Activated naive CD4-positive, alpha-beta T cell (primary cell): ENCODE data around the gene HPS4.
"Not testable (repeated sequence)": the region's sequence is repeated elsewhere in the genome, so short reads cannot be mapped to it uniquely, and the experiment has no call there.

Experiments used
- DNase-seq, 4 experiments: peaks; one replicate each; lab custom pipeline; 2025; lab: John Stamatoyannopoulos, UW

The HPS4 gene

GRCh38 chr22:26442086-26442756 is 41.4 kb downstream of the HPS4 start:
- DNase-seq = no peak

DNA sequence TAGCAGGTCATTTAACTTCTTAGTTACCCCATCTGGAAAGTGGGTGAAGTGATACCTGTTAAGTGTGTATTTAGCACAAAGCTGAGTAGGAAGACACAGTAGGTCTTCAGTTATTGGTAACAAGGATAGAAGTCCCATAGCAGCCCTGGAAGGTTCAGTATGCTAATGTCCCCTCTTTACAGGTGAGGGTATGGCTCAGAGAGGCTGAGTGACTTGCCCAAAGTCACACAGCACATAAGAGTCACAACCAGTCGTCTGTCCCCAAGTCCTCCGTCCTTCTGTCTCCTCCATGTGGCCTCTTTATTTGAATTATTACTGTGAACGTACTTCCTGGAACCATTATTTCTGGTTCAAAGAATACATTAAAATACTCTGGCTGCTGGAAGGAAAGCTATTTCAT is 44.0 kb downstream of the HPS4 start:
- no peak for DNase-seq

DNA sequence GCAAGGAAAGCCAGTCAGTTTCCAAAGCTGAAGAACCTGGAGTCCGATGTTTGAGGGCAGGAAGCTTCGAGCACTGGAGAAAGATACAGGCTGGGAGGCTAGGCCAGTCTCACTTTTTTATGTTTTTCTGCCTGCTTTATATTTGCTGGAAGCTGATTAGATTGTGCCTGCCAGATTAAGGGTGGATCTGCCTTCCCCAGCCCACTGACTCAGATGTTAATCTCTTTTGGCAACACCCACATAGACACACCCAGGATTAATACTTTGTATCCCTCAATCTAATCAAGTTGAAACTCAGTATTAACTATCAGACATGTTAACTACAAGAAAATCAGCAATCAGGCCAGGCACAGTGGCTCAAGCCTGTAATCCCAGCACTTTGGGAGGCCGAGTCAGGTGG is 44.8 kb downstream of the HPS4 start:
- not testable (repeated sequence) for DNase-seq

GRCh38 chr22:26437694-26438392 is 45.7 kb downstream of the HPS4 start:
- no peak for DNase-seq

DNA sequence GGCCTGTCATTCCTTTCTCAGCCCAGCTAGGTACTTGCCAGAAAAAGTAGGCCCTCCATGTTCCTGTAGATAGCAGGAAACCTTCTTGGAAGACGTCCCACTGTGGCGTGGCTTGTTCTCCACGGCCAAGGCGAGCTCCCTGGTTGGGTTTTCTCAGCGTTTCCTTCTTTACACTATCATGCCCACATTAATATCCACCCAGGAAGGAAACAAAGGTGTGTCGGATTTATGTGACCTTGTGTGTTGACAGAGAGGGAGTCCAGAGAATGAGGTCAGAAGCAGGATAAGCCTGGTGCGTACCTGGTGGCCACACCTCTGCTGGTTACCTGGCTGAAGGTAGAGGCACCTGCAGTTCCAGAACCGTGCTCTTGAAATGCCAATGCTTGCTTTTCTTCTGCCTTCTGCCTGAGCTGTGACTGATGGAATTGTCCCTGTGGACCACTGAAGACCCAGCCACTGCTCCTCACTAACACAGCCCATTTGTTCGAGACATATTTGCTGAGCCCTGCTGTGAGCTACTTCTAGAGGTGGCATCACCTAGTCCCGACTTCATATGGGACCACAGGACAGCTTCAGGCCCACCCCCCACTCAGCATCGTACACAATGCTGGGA is 46.6 kb downstream of the HPS4 start:
- no peak for DNase-seq

- no peak for DNase-seq
Measured at GRCh38 chr22:26435327-26436093, 48.1 kb downstream of the HPS4 start.

- no peak for DNase-seq
Measured at GRCh38 chr22:26433805-26434204, 49.8 kb downstream of the HPS4 start.

- DNase-seq = no peak
Measured at GRCh38 chr22:26432619-26433311, 50.8 kb downstream of the HPS4 start.

- no peak for DNase-seq
Measured at GRCh38 chr22:26431261-26431995, 52.2 kb downstream of the HPS4 start.

- DNase-seq = no peak
Measured at GRCh38 chr22:26430600-26430999, 53.0 kb downstream of the HPS4 start.

DNA sequence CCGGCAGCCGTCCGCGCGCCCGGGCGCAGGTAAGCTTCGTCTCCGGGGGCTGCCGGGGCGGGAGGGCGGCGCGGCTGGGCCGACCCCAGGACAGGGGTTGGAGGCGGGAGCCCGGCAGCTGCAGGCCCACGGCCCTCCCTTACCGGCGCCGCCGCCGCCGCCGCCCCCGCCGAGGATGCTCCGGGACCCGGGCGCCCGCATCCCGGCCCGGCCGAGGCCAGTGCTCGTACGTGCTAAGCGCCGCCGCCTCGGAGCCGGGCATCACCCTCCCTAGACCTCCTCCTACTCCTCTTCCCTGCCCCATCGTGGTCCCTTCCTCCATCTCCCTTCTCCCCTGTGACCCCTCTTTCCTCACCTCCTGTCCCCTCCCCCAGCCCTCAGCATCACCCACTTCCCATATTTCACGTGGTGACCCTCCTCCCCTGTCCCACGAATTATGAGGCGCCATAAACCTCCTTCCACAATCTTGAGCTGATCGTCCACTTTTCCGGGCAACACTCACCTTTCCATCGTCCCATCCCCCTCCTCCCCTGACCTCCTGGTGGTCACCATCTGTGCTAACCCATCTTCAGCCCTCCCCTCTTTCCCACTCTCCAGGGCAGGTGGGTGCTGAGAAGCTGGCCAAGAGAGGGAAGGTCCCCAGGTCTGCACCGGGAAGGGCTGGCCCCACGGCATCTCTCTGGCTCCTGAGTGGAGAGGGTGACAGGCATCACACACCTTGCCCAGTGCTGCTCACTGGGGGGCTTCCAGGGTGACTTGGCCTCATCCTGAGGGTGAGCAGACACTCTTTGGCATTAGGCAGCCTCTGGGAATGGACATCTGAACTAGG is 53.9 kb downstream of the HPS4 start:
- no peak for DNase-seq

GRCh38 chr22:26428515-26429457 is 54.8 kb downstream of the HPS4 start, which contains the start of gene ASPHD2:
Gene ASPHD2, plus strand, starts transcription at chr22:26429260. Its CDS starts 4,356 bp downstream, at chr22:26433616.
- DNase-seq = peak; percentile 44 to 80 (median 53)

GRCh38 chr22:26426924-26427323 is 56.7 kb downstream of the HPS4 start:
- no peak for DNase-seq

DNA sequence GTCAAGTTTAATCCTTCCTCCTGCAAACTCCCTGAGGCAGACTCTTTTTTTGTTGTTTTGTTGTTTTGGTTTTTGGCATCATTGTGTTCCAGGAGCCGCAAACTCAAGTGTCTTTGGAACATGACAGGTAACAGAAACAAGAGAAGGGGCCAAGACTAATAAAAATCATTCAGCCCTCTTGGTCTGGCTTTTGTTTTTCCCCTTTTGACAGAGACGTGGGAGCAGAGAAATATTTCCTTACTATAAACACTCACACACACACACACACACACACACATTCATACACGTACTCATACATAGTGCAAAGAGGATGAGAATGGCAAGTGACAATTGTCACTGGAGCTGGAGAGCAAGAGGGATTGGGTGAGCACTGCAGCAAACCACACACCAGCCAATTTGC is 65.0 kb downstream of the HPS4 start:
- DNase-seq = no peak

GRCh38 chr22:26417406-26417805 is 66.2 kb downstream of the HPS4 start:
- no peak for DNase-seq

DNA sequence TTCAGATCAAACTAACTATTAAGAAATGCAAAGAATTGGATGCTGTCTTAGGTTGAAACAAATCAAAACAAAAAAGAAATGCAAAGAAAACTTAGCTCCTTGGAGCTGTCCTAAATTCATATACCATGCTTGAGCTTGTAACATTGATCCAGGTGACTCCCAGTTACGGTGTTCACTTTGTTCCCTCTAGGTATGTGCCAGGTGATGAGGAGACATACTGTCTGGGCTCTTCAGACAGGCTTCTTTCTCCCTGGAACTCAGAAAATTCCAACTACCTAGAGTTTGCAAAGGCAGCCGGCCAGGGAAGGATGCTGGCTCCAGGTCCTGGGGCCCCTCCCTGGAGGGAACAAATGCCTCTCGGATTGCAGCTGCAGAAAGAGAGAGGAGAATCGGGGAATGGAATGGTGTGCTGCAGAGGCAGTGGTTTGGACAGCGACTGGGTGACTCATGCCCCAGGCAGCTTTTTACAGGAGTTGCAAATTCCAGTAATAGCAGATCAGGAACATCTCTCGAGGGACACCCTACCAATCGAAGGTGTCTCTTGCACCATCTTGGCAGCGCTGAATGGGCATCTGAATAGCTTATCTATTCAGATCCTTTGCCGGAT is 66.8 kb downstream of the HPS4 start:
- no peak for DNase-seq

GRCh38 chr22:26416256-26416655 is 67.3 kb downstream of the HPS4 start:
- DNase-seq = no peak

DNA sequence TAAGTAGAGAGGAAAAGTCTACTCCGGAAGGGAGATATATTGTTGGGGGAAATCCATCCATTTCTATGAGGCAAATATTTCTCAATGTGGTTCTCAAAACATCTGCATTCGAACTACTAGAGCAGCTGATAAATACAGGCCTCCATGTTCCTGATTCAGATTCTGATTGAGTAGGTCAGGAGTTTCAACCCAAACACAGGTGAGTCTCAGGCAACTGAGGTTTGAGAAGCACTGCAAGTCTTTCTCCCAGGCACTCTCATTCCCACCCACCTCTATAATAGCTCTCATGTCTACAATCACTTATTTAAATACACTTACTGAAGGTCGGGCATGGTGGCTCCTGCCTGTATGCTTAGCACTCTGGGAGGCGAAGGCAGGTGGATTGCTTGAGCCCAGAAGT is 69.2 kb downstream of the HPS4 start:
- DNase-seq = no peak

- no peak for DNase-seq
Measured at GRCh38 chr22:26410386-26410785, 73.2 kb downstream of the HPS4 start.
